ENCODE data around the gene DAP3.
A peak's percentile ranks its signal among the peaks of the same experiment; 100 is the strongest.
"Not testable (repeated sequence)": the region's sequence is repeated elsewhere in the genome, so short reads cannot be mapped to it uniquely, and the experiment has no call there.

The DAP3 gene

DNA sequence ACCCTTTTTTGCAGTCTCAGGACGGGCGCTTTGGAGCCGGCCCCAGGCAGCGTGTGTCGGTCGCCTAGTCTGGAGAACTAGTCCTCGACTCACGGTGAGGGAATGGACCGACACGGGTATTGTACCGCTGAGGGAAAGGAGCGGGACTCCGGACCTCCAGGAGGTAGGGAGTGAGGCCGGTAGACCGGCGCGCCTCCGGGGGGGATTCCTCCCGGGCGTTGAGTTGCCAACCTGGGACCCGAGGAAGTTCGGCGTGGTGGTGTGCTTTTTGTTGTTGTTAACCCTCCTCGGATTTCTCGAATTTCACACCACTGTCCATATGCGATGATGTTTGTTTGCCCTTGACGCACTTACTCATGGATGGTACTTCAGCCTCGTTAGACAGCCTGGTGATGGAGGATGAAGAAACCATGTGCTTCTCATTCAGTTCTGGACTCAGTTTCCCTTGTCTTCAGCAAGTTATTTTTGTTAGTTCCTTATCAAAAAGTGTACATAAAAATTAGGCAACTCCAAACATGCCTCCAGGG is at the start of gene DAP3:
Gene DAP3 (plus strand): TSS at position 11 of the 527 bp plus-strand sequence. CDS start 20,689 bp downstream, outside the sequence.
- peak; percentile 84 for DNase-seq

DNA sequence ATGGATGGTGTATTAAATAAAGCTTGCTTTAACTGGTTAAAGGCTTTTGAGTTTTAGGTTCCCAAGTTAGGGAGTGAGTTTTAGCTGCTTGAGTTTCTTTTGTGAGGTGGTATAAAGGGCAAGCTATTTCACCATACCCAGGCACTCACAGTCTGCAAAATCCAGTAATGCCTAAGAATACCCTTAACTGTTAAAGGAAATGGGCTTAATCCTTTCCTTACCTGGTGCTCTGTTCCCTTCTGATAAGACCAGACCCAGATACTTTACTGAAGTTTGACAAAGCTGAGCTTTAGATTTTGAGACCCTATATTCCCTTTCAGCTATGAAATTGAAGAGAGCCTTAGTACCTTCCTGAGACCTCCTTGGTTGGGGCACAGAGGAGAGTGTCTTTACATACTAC is 48.5 kb upstream of the DAP3 start:
- no peak for DNase-seq

DNA sequence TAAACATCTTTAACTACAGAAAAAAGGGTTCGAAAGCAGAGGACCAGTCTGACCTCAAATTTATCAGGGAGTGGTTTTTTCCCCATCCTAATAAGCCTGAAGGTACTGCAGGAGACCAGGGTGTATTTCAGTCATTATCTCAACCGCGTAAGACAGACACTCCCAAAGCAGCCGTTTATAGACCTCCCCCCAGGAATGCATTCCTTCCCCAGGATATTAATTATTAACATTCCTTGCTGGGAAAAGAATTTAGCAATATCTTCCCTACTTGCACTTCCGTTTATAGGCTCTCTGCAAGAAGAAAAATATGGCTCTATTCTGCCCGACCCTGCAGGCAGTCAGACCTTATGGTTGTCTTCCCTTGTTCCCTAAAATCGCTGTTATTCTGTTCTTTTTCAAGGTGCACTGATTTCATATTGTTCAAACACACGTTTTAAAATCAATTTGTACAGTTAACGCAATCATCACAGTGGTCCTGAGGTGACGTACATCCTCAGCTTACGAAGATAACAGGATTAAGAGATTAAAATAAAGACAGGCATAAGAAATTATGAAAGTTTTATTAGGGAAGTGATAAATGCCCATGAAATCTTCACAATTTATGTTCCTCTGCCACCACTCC is 46.2 kb upstream of the DAP3 start:
- DNase-seq: not testable (repeated sequence)

GRCh38 chr1:155643230-155643629 is 45.7 kb upstream of the DAP3 start:
- DNase-seq: no peak

DNA sequence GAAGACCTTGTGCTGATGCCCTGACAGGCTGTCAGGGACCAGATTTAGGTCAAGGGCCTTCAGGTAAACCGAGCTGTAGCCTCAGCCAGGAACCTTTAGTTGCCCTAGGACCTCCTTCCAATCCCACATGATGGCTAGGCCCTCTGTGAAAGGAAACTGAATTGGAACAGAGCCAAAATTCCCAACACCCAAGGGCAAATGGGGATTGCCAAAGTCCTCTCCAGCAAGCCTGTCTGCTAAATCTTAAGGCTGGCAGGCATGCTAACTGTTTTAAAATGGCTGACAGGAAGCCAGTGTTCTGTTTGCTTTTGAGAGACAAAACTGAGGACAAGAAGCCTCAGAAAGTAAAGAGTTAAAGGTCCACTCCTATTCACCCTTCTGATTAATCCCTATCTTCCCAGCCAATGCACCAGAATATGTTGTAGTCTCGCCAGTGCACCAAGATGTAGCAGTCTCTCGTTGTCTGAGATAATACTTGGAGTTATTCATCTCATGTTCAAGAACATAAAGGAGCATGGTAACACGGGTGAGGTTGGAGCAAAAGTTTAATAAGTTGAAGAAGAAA is 43.8 kb upstream of the DAP3 start:
- no peak for DNase-seq

- no peak for DNase-seq
Observed at GRCh38 chr1:155645648-155646047, 43.2 kb upstream of the DAP3 start.

- peak; percentile 71 for DNase-seq
Observed at GRCh38 chr1:155646307-155646706, 42.6 kb upstream of the DAP3 start.

- DNase-seq: peak; percentile 98
Observed at GRCh38 chr1:155648207-155649147, 40.4 kb upstream of the DAP3 start.

- peak; percentile 78 for DNase-seq
Observed at GRCh38 chr1:155649676-155650075, 39.2 kb upstream of the DAP3 start.

DNA sequence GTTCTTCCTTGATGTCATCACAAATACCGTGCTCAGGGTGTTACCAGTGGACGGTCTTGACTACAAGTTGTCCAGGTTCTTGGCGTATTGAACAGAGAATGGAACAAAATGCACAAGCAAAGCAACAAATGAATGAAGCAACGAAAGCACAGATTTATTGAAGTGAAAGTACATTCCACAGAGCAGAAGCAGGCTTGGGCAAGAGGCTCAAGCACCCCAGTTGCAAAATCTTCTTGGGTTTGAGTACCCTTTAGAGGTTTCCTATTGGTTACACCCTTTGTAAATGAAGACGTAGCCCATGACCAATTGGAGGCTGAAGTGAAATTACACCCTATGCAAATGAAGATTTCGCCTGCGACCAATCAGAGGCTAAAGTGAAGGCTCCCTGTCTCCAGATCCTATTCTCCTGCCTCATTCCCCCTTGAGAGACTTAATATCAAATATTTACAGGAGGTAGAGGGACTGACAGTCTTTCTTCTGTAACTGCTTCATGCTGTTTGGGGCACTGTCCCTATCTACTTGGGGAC is 38.6 kb upstream of the DAP3 start:
- peak; percentile 72 for DNase-seq

- DNase-seq: no peak
Observed at GRCh38 chr1:155651861-155652661, 36.8 kb upstream of the DAP3 start.

DNA sequence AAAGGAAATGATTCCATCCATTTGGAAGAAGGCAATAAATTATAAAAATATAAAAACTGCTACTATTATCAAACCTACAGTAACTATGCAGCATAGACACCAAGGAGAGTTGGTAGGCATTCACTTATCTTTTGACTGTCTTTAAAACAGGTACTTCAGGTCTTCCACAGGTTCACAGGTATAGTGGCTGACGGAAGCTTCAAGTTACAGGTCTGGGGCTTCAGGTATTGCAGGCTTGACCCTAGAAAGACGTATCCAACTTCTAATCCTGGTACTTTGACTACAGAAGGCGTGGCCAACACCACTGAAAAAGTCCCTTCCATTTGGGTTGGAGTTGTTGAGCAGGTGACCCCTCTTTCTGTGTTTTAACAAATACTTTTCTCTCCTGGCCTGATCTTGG is 35.9 kb upstream of the DAP3 start:
- no peak for DNase-seq

DNA sequence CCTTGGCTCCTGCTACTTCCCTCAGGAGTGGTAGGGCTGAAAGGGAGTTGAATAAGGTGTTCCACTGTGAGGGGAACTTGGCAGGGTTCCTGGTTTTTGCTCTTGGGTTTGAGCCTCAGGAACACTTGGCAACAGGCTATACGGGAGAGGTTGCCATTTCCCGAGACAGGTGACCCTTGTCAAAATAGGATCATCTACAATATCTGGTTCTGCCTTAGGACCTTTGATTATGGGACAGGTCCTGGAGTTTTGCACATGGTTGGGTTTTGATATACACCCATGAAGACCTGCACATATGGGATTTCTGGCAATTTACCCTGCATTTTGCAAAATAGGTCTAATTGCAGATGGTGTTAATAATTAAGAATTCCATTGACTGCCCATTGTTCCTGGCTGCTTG is 31.4 kb upstream of the DAP3 start:
- no peak for DNase-seq

DNA sequence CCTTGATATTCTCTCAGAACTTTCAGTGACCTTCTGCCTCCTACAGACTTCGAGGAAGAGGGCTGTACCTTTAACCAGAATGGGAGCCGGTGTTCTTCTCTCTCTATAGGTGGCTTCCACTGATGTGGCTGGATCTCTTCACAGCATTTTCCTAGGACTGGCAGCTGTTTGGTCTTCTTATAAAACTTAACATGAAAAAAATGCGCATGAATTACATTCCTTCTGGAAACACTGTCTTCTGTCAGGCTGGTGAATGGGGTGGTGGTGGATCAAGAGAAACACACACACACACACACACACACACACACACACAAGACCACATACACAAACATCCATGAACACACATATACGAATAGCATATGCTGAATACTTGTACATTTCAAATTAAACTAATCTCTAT is 27.7 kb upstream of the DAP3 start:
- not testable (repeated sequence) for DNase-seq

DNA sequence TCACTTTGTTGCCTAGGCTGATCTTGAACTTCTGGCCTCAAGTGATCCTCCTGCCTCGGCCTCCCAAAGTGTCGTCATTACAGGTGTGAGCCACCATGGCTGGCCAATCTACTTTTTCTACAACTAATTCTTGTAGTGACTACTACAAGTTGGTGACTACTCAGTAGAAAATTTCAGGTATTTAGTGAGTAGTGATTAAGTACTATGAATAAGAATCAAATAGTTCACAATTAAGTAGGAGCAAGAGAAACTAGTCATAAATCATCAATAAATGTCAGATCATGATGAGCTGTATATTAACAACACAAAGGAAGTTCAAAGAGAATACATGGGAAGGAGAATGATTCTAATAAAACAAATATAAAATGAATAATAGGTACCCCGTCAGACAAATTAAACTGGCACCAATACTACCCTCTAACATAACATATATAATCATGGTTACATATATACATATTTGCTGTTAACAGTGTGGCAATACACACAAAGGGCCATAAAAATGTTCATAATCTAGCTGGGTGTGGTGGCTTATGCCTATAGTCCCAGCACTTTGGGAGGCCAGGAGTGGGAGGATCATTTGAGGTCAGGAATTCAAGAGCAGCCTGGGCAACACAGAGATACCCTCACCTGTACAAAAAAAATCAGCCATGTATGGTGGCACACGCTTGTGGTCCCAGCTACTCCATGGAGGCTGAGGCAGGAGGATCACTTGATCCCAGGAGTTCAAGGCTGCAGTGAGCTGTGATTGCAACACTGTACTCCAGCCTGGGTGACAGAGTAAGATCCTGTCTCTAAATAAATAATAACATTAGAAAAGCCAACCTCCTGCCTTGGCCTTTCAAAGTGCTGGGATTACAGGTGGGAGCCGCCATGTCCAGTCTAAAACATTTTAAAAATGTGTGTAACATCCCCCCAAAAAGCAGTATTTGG is 19.4 kb upstream of the DAP3 start:
- DNase-seq: no peak

GRCh38 chr1:155671750-155672149 is 17.1 kb upstream of the DAP3 start:
- DNase-seq: no peak

DNA sequence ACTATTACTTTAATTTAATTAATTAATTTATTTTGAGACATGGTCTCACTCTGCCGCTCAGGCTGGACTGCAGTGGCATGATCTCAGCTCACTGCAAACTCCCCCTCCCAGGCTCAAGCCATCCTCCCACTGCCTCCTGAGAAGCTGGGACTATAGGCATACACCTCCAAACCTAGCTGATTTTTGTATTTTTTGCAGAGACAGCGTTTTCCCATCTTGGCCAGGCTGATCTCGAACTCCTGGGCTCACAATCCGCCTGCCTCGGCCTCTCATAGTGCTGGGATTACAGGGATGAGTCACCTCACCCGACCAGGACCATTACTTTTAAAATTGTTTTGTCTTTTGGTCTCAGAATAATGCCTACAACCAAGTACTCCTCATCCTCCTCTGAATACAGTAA is 15.9 kb upstream of the DAP3 start:
- no peak for DNase-seq

- no peak for DNase-seq
Observed at GRCh38 chr1:155678027-155678426, 10.9 kb upstream of the DAP3 start.

GRCh38 chr1:155678992-155679391 is 9.9 kb upstream of the DAP3 start:
- DNase-seq: not testable (repeated sequence)

GRCh38 chr1:155680531-155680930 is 8.4 kb upstream of the DAP3 start:
- peak; percentile 62 for DNase-seq

DNA sequence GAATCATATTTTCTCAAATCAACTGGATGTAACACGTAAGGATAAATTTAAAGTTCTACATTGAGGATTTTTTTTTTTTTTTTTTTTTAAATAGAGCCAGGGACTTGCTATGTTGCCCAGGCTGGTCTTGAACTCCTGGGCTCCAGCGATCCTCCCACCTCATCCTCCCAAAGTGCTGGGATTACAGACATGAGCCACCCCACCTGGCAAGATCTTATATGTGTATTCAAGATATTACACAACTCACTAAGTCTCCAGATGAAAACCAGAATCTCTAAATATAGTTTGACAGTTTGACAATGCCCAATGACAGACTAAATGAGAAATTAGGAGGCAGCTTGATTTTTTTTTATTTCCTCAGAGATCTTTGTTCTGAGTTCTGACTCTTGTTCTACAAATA is 7.1 kb upstream of the DAP3 start:
- no peak for DNase-seq

Data from inflammatory macrophage treated with lipopolysaccharide for 4 hours (primary cell).